HG03095 (cell line): ENCODE measurements around the gene DHX58.
"Not testable (repeated sequence)": the region's sequence is repeated elsewhere in the genome, so short reads cannot be mapped to it uniquely, and the experiment has no call there.

Experiments used
- ATAC-seq: cut with Tn5 transposase; IDR thresholded peaks from one replicate; pipeline ENCODE4 v1.9.1; 2021; ENCODE audit warnings: moderate library complexity; ENCODE audit not compliant: unreplicated experiment

DHX58 gene

GRCh38 chr17:42112552-42113176 is at the start of gene DHX58:
DHX58 (minus strand) TSS chr17:42112714; CDS start chr17:42111892, 822 bp downstream.
- ATAC-seq: peak; percentile 59

DNA sequence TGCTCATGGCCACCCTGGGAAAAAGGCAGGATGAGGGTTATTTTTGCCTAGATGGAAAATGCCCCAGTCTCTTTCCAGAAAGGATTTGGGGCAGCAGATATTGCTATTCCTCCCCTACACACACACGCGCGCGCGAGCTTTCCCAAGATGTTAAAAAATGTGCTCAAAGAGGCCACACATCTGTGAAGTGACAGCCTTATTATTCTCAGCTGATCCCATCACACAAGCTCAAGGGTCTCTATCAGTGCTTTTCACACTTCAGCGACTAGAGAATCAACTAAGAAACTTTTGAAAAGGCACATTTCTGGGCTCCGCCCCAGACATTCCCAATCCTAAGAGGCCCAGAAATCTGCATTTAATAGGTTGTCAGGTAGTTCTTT is 48.0 kb upstream of the DHX58 start:
- no peak for ATAC-seq

- no peak for ATAC-seq
Measured at GRCh38 chr17:42159796-42160530, 47.4 kb upstream of the DHX58 start.

- no peak for ATAC-seq
Measured at GRCh38 chr17:42155614-42156045, 43.1 kb upstream of the DHX58 start.

GRCh38 chr17:42153919-42154742 is 41.6 kb upstream of the DHX58 start:
- ATAC-seq: no peak

DNA sequence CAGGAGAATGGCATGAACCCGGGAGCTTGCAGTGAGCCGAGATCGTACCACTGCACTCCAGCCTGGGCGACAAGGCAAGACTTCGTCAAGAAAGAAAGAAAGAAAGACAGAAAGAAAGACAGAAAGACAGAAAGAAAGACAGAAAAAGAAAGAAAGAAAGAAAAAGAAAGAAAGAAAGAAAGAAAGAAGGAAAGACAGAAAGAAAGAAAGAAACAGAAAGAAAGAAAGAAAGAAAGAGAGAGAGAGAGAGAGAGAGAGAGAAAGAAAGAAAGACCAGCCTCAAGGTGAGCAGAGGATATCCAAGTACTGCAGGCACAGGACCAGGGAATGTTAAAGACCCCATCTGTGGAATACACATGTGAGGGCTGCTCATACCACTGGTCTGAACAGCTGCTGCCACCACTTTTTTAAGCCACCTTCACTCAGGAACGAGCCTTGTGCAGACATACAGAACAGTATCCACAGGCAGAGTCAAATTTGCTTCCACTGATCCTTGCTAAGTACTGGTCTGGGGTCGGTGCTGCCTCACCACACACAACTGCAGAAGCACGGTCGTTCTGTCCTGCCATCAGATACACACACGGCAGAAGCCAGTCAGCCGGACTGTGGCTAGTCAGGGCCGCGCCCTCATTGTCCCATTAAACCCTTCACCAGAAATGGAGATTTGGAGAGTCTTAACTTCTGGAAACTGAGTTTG is 34.5 kb upstream of the DHX58 start:
- no peak for ATAC-seq

DNA sequence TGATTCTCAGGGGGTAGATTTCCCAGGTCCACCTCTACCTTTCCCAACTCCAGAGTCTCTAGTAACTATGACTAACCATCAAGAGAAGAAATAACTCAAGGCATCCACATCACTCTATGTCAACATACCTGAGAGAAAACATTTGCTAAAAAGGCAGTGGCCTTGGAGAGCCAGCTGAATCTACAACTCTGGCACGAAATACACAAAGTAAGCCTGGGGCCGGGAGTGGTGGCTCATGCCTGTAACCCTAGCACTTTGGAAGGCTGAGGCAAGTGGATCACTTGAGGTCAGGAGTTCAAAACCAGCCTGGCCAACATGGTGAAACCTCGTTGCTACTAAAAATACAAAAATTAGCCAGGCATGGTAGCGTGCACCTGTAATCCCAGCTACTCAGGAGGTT is 30.6 kb upstream of the DHX58 start:
- ATAC-seq: not testable (repeated sequence)

DNA sequence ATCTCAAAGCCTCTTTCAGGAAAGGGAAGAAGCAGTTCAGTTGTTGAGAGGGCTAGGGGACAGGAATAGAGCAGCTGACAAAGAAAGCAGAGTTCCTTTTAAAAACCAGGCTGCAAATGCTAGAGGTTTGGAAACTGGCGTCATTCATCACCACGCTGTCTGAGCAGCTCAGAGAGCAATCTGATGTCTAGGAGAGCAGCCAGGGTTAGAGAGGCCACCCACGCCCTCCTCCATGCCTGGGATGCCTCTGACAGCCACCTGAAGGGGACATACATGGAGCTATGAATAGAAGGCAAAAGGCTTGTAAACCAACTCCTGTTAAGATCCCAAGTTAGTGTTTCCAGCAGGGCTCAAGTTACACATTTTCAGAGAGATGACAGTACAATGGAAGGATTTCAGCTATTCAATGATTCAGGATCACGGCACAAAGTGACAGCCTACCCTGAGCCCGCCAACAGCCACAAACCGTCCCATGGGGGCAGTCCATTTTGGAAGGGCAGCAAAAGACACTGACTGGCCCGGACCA is 29.9 kb upstream of the DHX58 start:
- no peak for ATAC-seq

DNA sequence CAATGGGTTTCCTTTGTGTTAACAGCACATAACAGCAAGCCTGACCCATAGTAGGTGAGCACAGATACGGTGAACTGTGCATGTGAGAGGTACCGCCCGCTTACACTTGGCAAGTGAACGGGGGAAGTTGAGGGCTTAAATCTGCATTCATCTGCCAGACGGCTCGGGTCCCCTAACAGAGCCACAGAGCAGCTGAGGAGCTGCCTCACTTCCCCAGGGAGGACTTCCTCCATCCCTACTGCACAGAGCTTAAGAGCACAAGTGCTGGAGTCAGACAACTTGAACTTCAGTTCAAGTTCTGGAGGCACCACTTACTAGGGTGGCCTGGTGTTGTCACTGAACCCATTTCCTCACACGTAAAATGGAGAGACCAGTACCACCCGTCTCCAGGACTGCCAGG is 28.9 kb upstream of the DHX58 start:
- no peak for ATAC-seq

- ATAC-seq: not testable (repeated sequence)
Measured at GRCh38 chr17:42140690-42141089, 28.2 kb upstream of the DHX58 start.

DNA sequence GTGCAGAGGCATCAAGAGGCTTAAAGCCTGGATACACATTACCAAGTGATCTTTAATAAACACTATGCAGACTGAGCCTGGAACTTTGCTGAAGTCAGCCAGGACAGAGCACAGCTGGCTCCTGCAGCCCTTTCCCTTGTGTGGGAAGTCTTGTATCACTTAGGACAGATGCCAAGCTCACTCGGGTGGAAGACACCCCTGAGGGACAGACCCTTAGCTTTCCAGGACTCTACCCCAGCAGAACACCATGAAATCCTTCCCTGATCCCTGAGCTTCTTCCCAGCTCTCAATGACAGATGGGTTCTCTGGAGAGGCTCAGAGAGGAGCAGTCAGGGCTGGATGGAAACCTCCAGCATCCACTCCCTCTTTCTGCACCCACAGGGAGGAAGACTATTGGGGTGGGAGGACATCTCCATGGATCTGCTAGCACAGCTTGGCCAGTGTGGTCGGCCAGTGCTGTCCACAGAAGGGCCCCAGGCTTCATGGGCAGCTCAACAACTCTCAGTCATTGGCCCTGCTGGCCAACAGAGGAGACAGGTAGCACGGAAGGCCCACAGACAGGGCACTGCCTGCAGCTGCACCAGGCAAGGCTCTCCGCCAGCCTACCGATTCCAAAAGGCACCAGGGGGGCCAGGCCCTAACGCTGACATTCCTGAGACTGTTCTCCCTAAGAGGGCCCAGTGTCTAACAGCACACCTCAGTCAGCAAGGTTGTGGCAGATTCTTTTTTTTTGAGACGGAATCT is 26.4 kb upstream of the DHX58 start:
- no peak for ATAC-seq

GRCh38 chr17:42136654-42137051 is 24.1 kb upstream of the DHX58 start:
- no peak for ATAC-seq

GRCh38 chr17:42135664-42136653 is 23.4 kb upstream of the DHX58 start:
- no peak for ATAC-seq

DNA sequence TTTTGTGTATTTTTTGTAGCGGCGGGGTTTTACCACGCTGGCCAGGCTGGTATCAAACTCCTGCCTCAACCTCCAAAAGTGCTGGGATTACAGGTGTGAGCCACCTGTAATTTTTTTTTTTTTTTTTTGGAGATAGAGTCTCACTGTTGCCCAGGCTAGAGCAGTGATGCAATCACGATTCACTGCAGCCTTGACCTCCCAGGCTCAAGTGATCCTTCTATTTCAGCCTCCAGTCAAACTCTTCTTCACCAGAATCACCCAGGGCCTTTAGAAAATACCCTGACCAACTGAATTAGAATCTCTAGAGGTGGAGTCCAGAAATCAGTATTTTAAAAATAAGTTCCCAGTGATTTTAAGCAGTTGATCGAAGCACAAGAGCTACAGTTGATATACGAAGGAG is 22.6 kb upstream of the DHX58 start:
- ATAC-seq: no peak

DNA sequence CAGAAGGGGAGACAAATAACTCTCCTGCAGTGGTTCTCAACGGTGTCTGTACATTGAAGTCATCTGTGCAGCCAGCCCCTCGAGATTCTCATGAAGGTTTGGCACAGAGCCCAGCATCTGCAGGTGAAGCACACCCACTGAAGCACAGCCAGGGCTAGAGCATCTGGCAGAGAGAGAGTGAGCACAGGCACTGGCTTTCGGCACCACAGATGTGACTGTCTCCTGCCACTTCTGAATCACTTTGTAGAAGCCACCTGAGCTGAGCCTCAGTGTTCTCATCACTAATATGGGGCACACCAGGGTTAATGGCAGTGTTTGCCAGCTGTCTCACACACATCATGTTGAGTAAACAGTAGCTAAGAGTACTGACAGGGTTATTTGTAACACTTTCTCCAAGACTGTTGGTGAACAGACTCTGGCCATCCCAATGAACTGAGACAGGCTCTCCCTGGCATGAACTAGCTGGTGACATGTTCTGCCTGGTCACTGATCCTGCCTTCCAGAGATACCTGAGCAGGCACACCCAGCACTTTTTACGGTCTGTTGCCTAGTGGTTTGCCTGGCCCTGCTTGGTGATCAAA is 21.0 kb upstream of the DHX58 start:
- peak; percentile 54 for ATAC-seq

DNA sequence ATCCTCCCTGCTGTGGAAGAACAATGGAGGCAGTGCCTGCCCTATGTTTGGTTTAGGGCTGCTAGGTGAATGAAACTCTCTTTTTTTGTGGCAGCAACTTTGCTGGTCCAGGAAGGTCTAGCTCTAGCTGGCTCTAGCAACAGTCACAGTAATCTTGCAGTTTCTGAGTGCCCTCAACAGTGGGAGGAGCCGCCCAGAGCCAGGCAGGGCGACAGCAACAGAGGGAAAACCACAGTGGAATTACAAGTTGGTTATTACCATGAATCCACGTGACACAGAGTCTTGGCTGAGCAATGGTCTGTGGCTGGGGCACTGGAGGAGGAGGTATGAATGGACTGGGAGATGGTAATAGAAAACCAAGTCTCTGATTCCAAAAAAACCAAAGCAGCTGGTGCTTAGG is 20.4 kb upstream of the DHX58 start:
- peak; percentile 23 for ATAC-seq

- ATAC-seq: no peak
Measured at GRCh38 chr17:42131981-42132432, 19.5 kb upstream of the DHX58 start.

GRCh38 chr17:42131232-42131631 is 18.7 kb upstream of the DHX58 start:
- ATAC-seq: no peak
